Sigmoid colon (tissue), 7 donors: ENCODE results near the gene TP53BP2. TPM values are rescaled to one million over a fixed set of nuclear protein-coding genes. Genes with fewer than 3 reads are reported as not detected.
"Not testable (repeated sequence)": the region's sequence is repeated elsewhere in the genome, so short reads cannot be mapped to it uniquely, and the experiment has no call there.

Experiments used
- DNase-seq: peaks from one replicate; pipeline ENCODE4 v3.0.0-alpha.2; 2019
- H3K27ac ChIP-seq, 4 donors: fragments of 200-600 bp; sonication (generic); one replicate each; pipeline ENCODE4 v1.5.1; 2016 to 2019; ENCODE audit warnings: mild to moderate bottlenecking in 1 of 4
- H3K27me3 ChIP-seq, 3 donors: fragments of 200-600 bp; sonication (generic); one replicate each; pipeline ENCODE4 v1.5.1; 2019; ENCODE audit warnings: mild to moderate bottlenecking in 1 of 3
- H3K36me3 ChIP-seq, 4 donors: fragments of 200-600 bp; sonication (generic); one replicate each; pipeline ENCODE4 v1.5.1; 2016 to 2019
- H3K4me1 ChIP-seq, 4 donors: fragments of 200-600 bp; sonication (generic); one replicate each; pipeline ENCODE4 v1.5.1; 2017 to 2019
- H3K4me3 ChIP-seq, 4 donors: fragments of 200-600 bp; sonication (generic); one replicate each; pipeline ENCODE4 v1.5.1; 2017 to 2019; ENCODE audit warnings: mild to moderate bottlenecking in 2 of 4, moderate library complexity in 1 of 4
- H3K9me3 ChIP-seq, 4 donors: fragments of 200-600 bp in 3 of 4; sonication (generic) in 3 of 4; one replicate each; pipeline versions ENCODE4 v1.5.1 to v1.6.1; 2013 to 2019
- CTCF ChIP-seq, 4 experiments: fragments of 450-650 bp in 3 of 4; fragments of 200-600 bp in 1 of 4; IDR thresholded peaks; one replicate each; pipeline ENCODE4 v1.5.1; 2016 to 2019; ENCODE audit warnings: antibody characterized with exemption in 4 of 4, mild to moderate bottlenecking in 3 of 4, moderate library complexity in 2 of 4
- EP300 ChIP-seq, 4 donors: sonication (generic); formaldehyde crosslinking; IDR thresholded peaks; one replicate each; pipeline ENCODE4 v1.6.1; 2017; ENCODE audit warnings: antibody characterized with exemption in 4 of 4
- POLR2A ChIP-seq, 2 donors: fragments of 450-650 bp; IDR thresholded peaks; one replicate each; pipeline ENCODE4 v1.6.1; 2016; ENCODE audit warnings: antibody characterized with exemption in 2 of 2, mild to moderate bottlenecking in 2 of 2, moderate library complexity in 2 of 2
- POLR2AphosphoS5 ChIP-seq, 4 donors: sonication (generic); formaldehyde crosslinking; IDR thresholded peaks; one replicate each; pipeline ENCODE4 v1.6.1; 2017; ENCODE audit warnings: antibody characterized with exemption in 4 of 4
- WGBS, 2 donors: extraction: QIAGEN DNeasy Blood & Tissue Kit; methylation state at CpG; one replicate each; pipeline ENCODE4 v1.1.7; 2013; 5-methylcytosine and 5-hydroxymethylcytosine counted together
- intact Hi-C: fragments of 100-400 bp; cut with DNase I; formaldehyde crosslinking; loops from one replicate; pipeline ENCODE4 v1.15.1; 2023
- polyA plus RNA-seq, 3 donors: library from polyadenylated mRNA; stranded (reverse); fragments of 200-250 nt; gene quantifications; one replicate each; pipeline ENCODE4 v1.2.3, GENCODE V29; 2013
- total RNA-seq, 4 donors: library from RNA; depleted of rRNA; stranded (reverse); fragments of >200 nt; gene quantifications; one replicate each; pipeline ENCODE4 v1.1.0, GENCODE V29; 2016
- donor health status: healthy with polysubstance abuse.
- donor health status: Bipolar disorder and iron deficiency.
- donor health status: healthy.

TP53BP2 gene
- total and polyA plus RNA-seq, 7 donors: 10.2 to 28.5 (median 24.6) TPM

DNA sequence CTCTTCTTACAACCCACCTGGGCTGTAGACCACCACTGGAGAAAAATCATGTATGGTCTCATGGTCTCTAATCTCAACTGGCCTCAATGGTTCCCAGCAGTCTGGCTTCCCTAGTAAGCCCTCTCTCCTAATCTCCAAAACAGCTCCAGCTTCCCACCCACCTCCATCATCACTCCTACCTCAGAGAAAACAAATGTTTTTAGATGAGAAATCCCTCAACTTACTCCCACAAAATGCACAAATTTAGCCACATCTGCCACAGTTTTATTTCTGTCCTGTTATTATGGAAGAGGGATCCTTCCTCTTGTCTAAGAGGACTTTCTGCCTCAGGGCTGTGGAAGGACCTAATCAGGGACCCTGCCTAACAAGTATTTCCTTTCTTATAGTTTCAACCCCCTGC, 32.1 kb downstream of the TP53BP2 start:
- intact Hi-C loops: loop anchor here (5.0 kb wide), 1 partner anchor 34 kb away; the partner anchor contains the start of gene TP53BP2
- TF ChIP-seq POLR2AphosphoS5 (IDR thresholded peaks at IDR 0.05): no peak
- no peak for TF ChIP-seq EP300 (IDR thresholded peaks at IDR 0.05)
- TF ChIP-seq POLR2A (IDR thresholded peaks at IDR 0.05): no peak
- TF ChIP-seq CTCF (IDR thresholded peaks at IDR 0.05): no peak
- DNase-seq: no peak
- Histone ChIP-seq H3K27me3 (no peaks in the 10 kb centered on the region), H3K4me1 (no peaks in the 10 kb centered on the region), H3K9me3 (no peaks in the 10 kb centered on the region), H3K4me3 (no peak overlapping the region), H3K27ac (no peak overlapping the region), H3K36me3 (peaks cover 0 to 40% (median 8%) of the 10 kb centered on the region in 4 donors)

DNA sequence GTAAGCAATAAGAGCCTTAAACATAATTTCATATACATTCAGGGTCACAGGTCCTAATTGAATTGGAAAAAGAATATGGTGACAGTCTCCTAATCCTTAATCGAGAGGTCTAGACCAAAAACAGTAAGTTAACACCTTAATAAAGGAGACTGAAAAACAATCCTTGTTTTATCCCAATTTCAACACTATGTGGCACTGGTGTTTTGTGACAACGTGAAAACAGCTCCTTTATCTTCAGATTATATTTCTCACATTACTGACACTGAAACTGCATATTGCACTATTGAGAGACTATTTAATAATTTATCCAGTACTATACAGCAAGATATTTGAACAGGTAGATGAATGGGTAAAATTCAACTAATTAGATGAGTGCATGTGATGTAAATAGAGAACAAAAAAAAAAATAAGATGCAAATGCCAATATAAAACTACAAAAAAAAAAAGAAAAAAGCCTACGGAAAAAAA, 34.1 kb downstream of the TP53BP2 start:
- no peaks in the 10 kb centered on the region for H3K4me1 ChIP-seq
- WGBS, 2 donors: 53 to 59% methylated on average over 3 of the region's 3 CpGs
- H3K4me3 ChIP-seq: no peak overlapping the region
- no peak overlapping the region for H3K27ac ChIP-seq
- no peak for DNase-seq
- H3K36me3 ChIP-seq: peaks cover 0 to 41% (median 8%) of the 10 kb centered on the region in 4 donors
- no peaks in the 10 kb centered on the region for H3K27me3 ChIP-seq
- no peak for TF ChIP-seq EP300 (IDR thresholded peaks at IDR 0.05)
- TF ChIP-seq CTCF (IDR thresholded peaks at IDR 0.05): peak in 3 of 4 experiments; percentile 21 to 47 (median 34)
- no peak for TF ChIP-seq POLR2AphosphoS5 (IDR thresholded peaks at IDR 0.05)
- intact Hi-C loops: loop anchor here (5.0 kb wide), 1 partner anchor 36 kb away; the partner anchor contains the start of gene TP53BP2
- no peaks in the 10 kb centered on the region for H3K9me3 ChIP-seq

GRCh38 chr1:223810586-223810985, 35.2 kb downstream of the TP53BP2 start:
- TF ChIP-seq CTCF (IDR thresholded peaks at IDR 0.05) (no peak), POLR2AphosphoS5 (IDR thresholded peaks at IDR 0.05) (no peak), EP300 (IDR thresholded peaks at IDR 0.05) (no peak), POLR2A (IDR thresholded peaks at IDR 0.05) (no peak)
- Histone ChIP-seq H3K27me3 (no peaks in the 10 kb centered on the region), H3K9me3 (no peaks in the 10 kb centered on the region), H3K4me3 (no peak overlapping the region), H3K4me1 (no peaks in the 10 kb centered on the region), H3K36me3 (peaks cover 0 to 52% (median 8%) of the 10 kb centered on the region in 4 donors), H3K27ac (no peak overlapping the region)
- 84 to 89% methylated on average over 2 of the region's 2 CpGs for WGBS, 2 donors
- intact Hi-C loops: loop anchor here (5.0 kb wide), 1 partner anchor 37 kb away; the partner anchor contains the start of gene TP53BP2
- DNase-seq: no peak

- 75 to 88% methylated on average over 4 of the region's 4 CpGs for WGBS, 2 donors
- H3K27me3 ChIP-seq, H3K4me3 ChIP-seq, H3K9me3 ChIP-seq, H3K27ac ChIP-seq, H3K4me1 ChIP-seq, DNase-seq: not testable (repeated sequence)
- peaks cover 0 to 59% (median 8%) of the 10 kb centered on the region in 4 donors for H3K36me3 ChIP-seq
- intact Hi-C loops: loop anchor here (5.0 kb wide), 1 partner anchor 37 kb away; the partner anchor contains the start of gene TP53BP2
These were observed 35.8 kb downstream of the TP53BP2 start for GRCh38 chr1:223809905-223810304.

- H3K9me3 ChIP-seq: no peaks in the 10 kb centered on the region
- peaks cover 9 to 85% (median 37%) of the 10 kb centered on the region in 4 donors for H3K36me3 ChIP-seq
- TF ChIP-seq EP300 (IDR thresholded peaks at IDR 0.05) (no peak), POLR2AphosphoS5 (IDR thresholded peaks at IDR 0.05) (no peak), POLR2A (IDR thresholded peaks at IDR 0.05) (no peak), CTCF (IDR thresholded peaks at IDR 0.05) (no peak)
- H3K4me3 ChIP-seq: no peak overlapping the region
- WGBS, 2 donors: 94 to 95% methylated on average over 7 of the region's 7 CpGs
- H3K27me3 ChIP-seq: no peaks in the 10 kb centered on the region
- intact Hi-C loops: no loop called here
- no peak for DNase-seq
- no peaks in the 10 kb centered on the region for H3K4me1 ChIP-seq
- H3K27ac ChIP-seq: no peak overlapping the region
These were observed 42.5 kb downstream of the TP53BP2 start for GRCh38 chr1:223803211-223803610.
